Stimulated activated CD8-positive, alpha-beta memory T cell treated with anti-CD3 and anti-CD28 coated beads, Interleukin-7, amount 100 ng/mL, for 48 hours (primary cell): ENCODE measurements around the gene MAGI1.
"Not testable (repeated sequence)": the region's sequence is repeated elsewhere in the genome, so short reads cannot be mapped to it uniquely, and the experiment has no call there.

Experiments
- DNase-seq, 2 donors: peaks; one replicate each; pipeline ENCODE4 v3.0.0-alpha.2; 2020; ENCODE audit warnings: low read depth in 1 of 2; ENCODE audit errors: extremely low read depth in 1 of 2

The MAGI1 gene

DNA sequence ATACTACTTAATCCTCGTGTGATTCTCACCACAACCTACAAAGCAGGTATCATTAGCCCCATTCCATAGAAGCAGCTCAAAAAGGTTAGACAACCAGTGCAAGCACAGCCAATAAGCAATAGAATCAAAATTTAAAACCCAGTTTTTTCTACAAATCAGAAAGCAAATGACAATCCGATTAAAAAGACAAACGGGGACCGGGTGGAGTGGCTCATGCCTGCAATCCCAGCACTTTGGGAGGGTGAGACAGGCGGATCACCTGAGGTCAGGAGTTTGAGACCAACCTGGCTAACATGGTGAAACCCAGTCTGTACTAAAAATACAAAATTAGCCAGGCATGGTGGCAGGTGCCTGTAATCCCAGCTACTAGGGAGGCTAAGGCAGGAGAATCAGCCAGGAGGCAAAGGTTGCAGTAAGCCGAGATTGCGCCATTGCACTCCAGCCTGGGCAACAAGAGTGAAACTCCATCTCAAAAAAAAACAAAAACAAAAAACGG lies 430.7 kb downstream of the MAGI1 start:
- DNase-seq = not testable (repeated sequence)

DNA sequence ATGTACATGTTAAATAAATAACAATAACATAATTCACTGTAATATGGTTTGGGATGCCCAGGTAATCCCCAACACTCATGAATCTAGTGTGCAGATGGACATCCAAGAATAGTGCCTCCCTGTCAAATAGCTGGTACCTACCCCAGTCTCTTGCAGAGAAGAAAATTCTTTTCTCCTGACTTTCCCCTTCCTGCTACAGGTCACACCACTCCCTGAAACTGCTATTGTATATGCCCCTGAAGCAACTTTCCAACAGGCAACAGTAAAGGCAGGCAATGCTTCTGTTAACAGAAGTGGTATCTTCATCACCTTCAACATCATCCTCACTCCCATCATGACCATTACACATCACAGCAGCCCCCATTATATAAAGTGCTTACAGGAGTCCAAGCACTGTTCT lies 431.6 kb downstream of the MAGI1 start:
- DNase-seq = no peak

DNA sequence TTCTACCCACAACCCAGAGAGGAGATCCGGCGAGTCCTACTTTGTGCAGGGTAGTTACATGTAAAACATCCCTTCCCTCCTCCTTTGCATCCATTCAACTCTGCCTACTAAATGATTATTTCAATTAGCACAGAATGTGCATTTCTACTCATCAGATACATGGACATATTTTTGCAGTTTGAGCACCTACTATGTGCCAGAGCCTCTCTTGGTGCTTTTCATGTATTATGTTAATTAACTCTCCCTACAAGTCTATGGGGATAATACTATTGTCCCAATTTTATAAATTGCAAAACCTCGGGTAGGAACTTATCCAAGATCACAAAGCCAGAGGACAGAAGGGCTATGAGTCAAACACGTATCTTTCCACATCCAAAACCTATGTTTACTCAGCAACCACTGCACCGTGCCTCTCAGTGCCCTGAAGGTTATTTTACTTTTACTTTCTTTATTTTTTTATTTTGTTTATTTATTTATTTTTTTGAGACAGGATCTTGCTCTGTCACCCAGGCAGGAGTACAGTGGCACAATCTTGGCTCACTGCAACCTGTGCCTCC lies 432.8 kb downstream of the MAGI1 start:
- no peak for DNase-seq

DNA sequence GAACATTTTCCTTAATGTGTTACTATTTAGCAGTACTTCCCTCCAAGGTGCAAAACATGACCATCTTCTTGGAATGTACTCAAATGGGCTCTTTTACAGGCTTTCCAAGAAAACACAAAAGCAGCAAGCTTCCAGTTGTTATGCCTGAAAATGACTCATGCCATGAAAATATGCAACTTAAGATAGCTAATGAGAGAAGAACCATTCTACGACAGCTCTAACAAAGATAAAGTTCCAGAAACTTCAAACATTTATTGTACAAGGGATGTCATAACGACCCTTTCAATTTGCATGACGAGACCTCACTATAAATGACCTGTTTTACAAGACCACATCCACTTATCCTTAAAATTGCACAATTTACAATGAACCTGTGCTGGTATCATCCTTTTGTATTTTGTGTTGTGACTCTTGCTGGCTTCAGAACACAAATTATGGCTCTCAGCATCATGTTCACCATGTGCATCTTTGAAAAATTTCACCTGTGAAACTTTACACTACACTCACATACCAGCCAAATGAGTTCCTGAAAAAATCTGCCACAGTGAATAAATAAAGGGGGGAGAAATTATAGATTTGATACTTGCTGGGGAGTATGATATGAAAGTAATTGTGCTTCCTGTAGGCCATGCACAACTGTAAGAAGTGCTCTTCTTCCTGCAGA lies 433.7 kb downstream of the MAGI1 start:
- no peak for DNase-seq

DNA sequence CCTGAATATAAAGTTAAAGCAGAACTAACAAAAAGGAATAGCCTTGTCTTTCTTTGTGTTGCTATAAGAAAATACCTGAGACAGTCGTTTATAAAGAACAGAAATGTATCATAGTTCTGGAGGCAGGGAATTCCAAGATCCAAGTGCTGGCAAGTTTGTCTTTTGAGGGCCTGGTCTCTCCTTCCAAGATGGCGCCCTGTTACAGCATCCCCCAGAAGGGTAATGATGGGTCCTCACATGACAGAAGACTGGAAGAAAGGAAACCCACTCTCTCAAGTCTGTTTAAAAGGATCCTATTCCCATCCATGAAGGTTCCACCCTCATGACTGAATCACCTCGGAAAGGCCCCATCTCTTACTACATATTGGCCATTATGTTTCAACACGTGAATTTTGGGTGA lies 435.1 kb downstream of the MAGI1 start:
- DNase-seq = no peak

DNA sequence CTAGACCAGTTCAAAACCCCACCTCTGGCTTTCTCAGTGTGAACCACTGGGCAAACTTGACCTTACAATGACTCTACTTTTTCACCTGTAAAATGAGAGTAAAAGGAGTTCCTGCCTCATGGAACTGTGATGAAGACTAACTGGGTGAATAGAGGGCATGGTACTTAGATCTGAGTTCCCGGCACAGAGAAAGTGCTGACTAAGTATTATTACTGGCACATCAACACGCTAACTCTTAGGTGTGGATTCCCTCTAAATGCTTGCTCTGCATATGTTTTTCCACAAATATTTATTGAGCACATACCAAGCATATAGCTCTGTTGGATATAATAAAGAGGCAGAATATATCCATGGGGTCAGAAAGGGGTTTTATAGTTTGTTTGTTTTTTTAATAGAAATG lies 437.8 kb downstream of the MAGI1 start:
- DNase-seq = no peak

DNA sequence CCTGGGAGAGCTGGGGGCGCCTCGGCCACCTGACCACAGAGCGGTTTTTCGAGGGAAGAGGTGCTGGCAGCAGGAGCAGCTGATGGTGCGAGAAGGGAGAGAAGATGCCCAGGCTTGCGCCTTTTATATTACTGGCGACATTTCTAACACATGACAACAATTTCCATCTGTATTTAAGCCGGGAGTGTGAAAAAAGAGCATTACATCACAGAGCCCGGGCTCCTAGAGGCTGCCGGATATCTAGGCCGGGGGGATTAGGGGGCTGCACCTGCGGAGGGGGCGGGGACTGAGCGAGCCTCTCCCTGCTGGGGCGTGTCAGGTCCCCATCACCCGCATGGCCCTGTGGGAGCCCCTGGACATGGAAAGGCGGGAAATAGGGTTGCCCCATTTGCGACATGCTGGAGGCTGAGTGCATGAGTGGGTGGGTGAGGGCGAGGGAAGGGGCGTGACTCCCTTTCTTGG lies 440.7 kb downstream of the MAGI1 start:
- DNase-seq = no peak

DNA sequence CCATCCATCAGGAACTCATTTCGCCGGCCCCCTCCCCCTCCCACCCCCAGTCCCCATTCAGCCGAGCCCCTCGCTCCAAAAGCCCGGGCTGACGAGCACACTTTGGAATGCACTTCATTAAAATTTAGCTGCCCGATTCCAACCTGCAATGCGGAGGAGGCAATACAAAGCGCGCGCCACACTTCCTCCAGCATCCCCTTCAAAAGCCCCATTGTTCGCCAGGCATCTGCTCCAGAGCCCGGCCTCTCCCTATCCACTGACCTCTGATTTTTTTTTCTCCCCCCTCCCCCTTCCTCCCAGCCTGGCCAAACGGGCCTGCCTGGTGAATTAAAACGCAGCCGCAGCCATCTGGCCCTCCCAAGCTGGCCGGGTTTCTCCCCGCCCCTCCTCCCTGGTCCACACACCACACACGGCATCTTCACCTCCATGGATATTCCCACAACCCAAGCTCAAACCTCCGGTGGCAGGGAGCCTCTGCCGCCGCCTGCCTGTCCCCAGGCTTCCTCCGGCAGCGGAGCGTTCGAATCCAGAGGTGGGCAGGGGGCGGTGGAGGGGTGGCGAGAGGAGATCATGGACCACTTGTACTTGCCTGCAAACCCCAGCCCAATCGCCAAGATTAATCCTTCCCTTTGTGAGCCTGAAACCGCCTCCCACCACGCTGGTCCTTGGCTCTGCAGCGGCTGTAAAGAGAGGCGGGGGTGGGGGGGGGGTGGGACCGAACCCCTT lies 441.3 kb downstream of the MAGI1 start:
- DNase-seq = no peak

DNA sequence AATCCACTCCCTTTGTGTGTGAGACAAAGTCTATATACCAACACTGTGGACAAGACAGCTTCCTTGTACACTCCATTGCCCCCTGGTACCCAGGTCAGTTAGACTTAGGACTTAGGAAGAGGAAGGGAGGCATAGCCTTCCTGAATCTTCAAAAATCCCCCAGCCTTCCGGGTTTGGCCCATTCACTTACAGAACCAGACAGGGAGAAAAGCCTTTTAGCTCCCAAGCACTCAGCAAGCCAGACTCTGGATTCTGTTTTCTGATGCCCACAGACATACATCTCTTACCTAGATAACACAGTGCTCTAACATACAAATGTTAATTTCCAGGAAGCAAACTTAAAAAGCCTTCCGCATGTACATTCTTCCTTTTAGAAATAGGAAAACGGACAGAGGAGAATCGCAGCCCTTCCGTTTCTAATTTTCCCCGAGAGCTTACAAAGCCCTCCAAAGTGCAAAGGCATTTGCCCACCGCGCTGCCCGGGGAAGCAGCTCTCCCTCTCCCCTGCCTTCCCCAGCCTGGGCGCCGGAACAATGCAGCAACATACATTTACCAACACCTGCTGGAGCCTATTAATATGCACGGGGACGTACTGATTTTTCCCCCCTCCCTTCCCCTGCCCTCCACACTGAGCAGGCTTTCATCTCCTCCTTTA lies 442.0 kb downstream of the MAGI1 start:
- no peak for DNase-seq

DNA sequence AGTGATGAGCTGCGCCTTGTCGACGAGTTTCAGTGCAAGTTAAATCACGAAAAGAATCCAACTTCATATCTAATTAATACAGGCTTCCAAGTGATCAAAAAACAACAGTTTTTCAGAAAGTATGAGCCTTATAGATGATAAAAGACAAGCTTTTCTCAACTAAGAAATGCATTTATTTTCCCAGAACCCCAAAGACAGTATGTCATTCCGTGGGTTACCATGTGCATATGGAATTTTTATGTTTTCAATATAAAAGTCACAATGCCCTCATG lies 442.8 kb downstream of the MAGI1 start:
- no peak for DNase-seq

DNA sequence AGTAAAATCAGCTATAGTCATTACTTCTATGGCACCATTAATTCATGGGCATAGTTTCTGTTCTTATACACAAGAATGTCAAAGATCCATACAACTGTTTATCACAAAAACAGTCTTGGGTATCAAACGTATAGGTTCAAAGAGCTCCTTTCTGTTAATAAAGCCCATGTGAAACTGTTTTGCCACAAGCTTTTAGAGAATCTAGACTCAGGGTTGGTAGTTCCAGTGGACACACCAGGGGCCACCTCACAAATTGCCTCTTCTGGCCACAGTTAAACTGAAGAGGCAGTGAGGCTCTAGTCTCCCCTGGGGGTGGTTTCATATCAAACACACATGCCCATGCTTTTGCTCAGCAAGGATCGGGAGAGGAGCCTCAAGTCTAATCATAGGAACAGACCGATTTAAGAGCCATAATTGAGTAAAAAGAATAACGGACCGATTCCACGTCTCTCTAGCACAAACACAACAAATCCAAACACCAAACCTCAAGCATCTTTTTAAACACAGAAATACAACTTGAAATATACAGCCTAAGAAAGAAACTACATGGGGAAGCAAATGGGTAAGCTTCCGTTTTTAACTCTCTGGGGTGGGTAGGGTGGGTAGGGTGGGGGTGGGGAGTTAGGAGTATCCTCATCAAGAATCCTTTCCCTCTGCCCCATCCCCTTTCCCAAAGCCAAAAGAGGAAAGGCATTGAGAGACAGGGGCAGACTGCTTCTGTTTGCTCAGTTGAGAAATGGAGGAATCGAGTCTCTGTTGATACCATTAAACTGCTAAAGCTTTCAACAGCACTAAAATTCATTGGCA lies 443.3 kb downstream of the MAGI1 start:
- no peak for DNase-seq

DNA sequence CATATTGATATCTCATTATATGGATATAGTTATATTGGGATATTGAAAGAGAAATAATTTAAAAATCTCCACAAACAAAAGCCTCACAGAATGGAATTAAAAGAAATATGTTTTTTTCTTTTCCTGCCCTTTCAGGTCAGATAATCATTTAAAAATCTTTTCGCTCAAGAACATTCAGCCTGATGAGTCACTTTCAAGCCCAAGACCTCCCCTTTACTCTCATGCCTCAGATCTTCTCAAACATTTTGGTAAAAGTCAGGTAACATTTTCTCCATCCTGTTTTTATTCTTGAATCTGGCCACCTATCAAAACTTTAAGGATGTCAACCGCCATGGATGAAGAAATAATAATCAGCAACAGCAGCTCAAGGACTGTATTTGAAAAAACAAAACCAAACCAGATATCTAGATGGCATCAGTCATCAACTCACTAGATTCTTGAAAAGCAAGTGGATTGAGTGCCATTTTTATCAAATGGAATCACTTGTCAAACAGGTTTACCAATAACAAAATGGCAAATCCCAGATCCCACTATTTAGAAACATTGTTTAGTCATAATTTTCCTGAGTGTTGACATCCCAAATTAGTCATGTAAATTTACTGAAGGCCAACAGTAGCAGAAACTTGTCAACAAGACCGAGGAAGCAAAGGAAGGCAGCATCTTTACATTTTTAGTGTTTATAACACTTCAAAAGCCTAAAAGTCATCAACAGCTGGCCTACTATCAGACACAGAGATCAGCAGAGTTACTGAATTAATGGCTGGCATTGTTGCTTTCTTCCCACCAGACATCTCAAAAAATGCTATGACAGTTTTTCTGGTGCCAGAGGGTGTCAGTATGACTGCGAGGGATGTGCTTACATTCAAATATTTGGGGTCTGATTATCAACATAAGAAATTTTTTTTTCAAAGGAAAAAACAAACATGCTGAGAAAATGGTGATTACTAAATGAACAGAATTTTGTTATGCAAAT lies 444.7 kb downstream of the MAGI1 start:
- no peak for DNase-seq

DNA sequence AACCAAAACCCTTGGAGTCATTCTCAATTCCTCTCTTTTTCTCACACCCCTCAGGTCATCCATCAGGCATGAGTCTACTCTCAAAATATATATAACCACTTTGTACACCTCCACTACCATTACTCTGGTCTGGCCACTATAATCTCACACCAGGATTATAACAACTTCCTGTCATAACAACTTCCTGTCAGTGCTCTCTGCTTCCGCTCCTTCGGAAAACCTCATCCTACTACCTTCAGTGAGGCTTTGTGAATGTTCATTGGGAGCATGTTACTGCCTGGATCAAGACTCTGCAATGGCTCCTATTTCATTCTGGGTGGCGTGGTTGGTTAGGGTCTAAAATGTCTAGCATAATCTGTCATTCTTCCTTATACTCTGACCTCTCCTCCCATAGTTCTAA lies 447.4 kb downstream of the MAGI1 start:
- DNase-seq = no peak

DNA sequence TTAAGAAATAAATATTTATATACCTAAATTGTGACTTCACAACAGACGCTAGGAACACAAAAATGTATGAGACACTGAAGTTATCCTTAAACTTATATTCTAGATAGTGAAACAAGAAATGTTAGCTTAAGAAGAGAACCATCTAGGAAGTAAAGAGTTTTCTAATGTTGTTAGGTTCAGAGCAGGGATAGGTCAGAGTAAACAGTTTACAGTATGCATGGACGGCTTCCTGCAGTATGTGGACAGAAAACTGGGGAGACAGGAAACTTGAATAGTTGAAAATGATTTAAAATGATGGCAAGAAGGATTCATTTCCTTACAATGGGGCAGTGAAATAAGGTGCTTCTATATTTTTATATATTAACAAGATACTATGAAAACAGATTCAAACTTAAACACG lies 449.8 kb downstream of the MAGI1 start:
- no peak for DNase-seq

DNA sequence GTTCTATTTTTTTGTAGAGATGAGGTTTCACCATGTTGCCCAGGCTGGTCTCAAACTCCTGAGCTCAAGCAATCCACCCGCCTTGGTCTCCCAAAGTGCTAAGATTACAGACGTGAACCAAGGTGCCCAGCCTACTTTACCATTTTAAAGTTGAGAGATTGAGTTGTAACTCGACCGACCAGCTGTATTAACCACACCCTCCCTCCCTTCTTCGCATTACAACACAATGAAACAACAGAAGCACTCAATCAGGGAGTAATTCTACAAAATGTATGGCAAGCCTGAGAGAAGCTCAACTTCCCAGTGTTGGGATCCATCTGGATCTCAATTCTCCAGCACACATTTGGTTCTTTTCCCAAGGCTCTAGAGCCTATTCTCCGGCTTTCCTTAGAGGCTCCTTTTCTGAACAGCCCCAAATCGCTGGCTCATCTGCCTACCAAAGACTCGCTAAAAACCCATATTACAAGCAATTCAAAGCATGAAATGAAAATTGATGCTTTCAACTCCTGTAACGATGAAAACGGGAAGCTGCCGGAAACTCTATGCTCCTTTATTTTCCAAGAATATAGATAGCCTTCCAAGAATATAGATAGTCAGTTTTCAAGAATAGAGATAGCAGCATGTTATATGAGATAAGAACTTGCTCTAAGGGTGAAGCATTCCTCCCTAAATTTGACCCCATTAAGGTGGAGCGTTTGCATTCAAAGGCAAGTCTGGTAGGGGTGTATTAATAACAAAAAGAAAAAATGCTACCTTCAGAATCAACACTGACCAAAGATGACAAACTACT lies 450.9 kb downstream of the MAGI1 start:
- DNase-seq = no peak

DNA sequence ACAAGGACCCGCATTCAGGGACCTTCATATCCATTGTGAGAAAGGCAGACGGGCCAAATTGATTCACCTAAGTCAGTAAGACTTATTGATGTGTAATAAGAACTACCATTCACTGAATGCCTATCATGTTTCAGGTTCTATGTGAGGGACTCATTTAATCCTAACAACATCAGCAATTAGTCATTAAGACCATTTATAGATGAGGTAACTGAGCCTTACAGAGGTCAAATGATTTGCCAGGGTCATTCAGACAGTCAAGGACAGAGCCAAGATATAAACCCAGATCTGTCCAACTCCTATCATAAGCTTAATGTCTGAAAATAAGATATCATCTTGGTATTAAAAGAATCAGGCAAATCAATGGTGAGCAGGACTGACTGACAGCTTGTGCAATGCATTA lies 453.8 kb downstream of the MAGI1 start:
- no peak for DNase-seq

DNA sequence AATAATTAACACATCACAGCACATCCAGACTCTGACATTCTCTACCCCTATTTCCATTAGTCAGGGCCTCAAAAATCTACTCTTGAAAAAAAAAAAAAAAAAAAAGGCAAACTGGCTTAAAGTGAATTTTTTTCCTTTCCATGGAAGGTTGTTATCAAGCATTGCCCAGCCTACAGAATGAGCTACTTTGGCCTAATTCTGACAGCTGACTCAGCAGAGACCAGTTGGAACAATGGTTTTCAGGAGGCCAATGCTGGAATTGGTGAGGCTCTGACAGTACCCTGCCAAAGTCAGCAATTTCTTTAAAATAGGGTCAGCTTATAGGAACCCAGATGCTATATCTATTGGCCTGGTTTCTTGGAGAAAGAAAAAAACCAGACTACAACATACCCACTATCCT lies 454.7 kb downstream of the MAGI1 start:
- no peak for DNase-seq

DNA sequence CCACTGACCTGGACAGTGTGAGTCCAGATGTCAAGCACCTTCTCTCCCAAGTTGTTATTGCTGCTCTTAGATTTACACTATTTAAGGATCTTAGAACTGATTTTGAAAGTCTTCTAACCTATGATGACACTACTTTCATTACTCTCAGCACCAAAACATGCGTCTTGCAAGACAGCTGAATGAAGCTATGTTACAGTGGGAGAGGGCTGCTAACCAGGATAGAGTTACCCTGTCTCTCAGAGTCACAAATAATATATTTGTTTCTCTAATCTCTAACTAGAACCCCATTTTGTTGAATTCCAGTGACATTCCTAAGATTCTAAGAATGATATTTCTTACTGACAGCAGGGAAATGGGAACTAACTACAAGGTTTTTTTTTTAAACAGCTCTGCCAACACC lies 455.5 kb downstream of the MAGI1 start:
- DNase-seq = no peak
